GM19238 (cell line): ENCODE results near the gene CCDC197.

ENCODE experiments used
- DNase-seq: peaks from one replicate; pipeline ENCODE4 v3.0.0; 2011; ENCODE audit warnings: low spot score; ENCODE audit not compliant: insufficient read length

The CCDC197 gene

GRCh38 chr14:94056579-94057308 lies 59.6 kb downstream of the CCDC197 start:
- no peak for DNase-seq

- no peak for DNase-seq
These were observed 61.1 kb downstream of the CCDC197 start for GRCh38 chr14:94058128-94058673.
